Kasumi-1 (cell line): ENCODE results near the gene BNC1.

Experiments
- DNase-seq, 2 experiments: peaks; one replicate each; lab custom pipeline; 2025; lab: John Stamatoyannopoulos, UW

BNC1 gene, protein sequence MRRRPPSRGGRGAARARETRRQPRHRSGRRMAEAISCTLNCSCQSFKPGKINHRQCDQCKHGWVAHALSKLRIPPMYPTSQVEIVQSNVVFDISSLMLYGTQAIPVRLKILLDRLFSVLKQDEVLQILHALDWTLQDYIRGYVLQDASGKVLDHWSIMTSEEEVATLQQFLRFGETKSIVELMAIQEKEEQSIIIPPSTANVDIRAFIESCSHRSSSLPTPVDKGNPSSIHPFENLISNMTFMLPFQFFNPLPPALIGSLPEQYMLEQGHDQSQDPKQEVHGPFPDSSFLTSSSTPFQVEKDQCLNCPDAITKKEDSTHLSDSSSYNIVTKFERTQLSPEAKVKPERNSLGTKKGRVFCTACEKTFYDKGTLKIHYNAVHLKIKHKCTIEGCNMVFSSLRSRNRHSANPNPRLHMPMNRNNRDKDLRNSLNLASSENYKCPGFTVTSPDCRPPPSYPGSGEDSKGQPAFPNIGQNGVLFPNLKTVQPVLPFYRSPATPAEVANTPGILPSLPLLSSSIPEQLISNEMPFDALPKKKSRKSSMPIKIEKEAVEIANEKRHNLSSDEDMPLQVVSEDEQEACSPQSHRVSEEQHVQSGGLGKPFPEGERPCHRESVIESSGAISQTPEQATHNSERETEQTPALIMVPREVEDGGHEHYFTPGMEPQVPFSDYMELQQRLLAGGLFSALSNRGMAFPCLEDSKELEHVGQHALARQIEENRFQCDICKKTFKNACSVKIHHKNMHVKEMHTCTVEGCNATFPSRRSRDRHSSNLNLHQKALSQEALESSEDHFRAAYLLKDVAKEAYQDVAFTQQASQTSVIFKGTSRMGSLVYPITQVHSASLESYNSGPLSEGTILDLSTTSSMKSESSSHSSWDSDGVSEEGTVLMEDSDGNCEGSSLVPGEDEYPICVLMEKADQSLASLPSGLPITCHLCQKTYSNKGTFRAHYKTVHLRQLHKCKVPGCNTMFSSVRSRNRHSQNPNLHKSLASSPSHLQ

DNA sequence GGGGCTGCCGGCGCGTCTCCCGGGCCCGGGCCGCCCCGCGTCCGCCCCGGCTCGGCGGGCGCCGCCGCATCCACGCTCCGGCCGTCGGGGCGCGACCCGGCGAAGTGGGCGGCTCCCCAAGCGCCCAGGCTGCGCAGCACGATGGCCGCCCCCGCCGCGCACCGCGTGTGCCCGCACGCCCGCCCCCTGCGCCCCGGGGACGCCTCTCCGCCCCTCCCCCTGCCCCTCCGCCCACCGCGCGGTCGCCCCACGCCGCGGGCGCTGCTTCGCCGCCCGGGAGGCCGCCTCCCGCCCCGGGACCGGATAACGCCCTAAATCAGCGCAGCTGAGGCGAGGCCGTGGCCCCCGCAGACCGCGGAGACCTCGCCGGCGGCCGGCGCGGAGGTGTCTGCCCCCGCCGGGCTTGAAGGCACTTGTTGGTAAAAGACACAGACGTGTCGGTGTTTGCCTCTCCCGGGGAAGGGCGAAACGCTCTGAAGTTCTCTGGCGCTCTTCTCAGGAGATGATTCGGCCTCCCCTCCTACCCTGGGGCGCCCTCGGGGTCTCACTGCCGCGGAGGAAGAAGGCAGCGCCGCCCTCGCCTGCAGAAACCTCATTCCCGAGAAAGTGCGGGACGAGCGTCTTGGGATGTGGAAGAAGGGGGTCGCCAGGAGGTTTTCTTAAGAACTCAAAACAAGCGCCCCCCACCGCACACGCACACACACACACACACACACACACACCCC lies at the start of gene BNC1:
Gene BNC1 (minus strand): TSS at position 106 of the 725 bp plus-strand sequence. CDS start 36 bp downstream, at position 70.
- no peak for DNase-seq

DNA sequence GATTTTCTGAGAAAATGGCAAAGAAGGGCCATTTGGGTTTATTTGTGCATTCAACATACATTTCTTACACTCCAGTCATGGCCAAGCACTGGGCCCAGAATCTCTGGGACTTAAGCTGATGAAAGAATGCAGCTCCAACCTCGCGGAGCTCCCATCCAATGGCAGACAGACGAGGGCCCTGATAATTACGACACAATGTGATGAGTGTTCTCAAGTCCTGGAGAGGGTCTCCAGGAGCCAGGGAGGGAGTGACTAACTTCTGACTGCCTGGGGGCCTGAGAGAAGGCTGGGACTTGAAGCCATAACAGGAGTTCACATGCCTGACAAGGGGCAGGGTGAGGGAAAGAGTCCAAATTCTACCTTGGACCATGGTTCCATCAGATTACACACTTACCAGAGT lies 42.6 kb upstream of the BNC1 start:
- DNase-seq: no peak

GRCh38 chr15:83324799-83325198 lies 40.3 kb upstream of the BNC1 start:
- no peak for DNase-seq

DNA sequence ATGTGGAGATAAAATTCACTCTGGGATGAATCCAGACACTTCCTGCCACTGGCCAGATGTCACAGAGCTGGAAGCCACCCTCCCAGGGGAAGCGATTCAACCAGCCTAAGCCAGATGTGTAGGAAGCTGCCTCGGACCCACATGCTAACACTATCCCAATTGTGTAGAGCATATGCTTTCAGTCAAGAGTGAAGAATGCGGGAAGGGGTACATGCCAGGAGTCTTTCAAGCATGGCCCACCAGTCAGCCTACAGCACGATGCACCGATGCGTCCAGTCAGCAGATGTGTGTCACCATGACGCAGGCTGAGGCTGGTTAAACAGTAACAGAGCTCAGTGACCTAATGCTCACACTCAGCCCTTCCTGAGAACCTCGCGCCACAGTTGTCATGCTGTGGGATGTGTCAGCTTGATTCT lies 38.8 kb upstream of the BNC1 start:
- no peak for DNase-seq

DNA sequence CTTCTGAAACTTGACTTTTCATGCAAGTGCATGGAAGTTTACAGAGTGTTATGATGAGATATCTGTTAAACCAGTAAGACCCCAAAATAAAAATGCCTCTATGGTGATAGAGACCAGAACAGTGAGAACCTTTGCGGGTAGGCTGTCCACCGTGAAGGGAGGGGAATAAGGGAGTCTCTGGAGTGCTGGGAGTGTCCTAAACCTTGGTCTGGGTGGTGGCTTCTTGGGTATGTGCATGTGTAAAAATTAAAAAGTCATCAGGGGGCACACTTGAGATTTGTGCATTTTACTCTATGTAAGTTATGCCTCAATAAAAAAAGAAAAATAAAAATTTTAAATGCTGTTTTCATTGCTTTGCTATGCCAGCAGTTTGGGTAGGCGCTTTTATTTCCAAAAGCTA lies 38.2 kb upstream of the BNC1 start:
- DNase-seq: no peak

DNA sequence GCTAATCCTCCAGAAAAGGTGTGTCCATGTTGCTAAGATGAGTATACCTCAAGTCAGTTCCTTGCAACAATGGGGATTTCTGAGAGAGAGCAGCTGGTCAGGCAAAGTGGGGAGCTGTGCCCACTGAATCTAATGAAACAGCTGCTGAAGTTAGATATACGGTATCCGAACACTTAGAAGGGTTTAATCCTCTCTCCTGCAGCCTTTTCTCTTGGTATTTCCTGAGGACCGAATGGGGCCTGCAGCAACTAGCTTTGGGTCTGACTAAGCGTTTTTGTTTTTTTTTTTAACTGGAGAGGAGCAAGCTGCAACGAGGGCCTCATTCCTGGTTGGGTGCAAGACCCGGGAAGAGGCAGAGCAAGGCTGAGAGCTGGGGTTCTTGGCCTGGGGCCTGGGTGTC lies 37.6 kb upstream of the BNC1 start:
- no peak for DNase-seq

GRCh38 chr15:83320844-83321243 lies 36.4 kb upstream of the BNC1 start:
- DNase-seq: no peak

DNA sequence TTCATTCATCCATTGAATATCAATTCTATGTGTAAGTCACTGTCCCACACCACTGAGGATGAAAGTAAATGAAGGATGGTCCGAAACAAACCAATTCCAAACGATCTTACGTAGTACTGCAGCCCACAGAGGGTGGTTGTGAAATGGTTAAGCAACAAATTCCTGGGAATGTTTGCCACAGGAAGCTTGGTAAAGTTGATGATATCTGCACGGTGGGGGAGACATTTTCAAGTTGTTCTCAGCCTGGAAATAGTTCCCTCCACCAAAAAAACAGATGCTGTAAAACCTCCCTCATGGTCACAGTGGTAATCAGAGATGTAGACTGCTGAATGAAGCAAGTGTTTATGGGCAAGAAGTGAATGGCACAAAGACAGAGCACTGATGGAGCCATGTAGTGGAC lies 35.9 kb upstream of the BNC1 start:
- DNase-seq: no peak

- DNase-seq: no peak
Measured at GRCh38 chr15:83319771-83320170, 35.3 kb upstream of the BNC1 start.

GRCh38 chr15:83318861-83319415 lies 34.5 kb upstream of the BNC1 start:
- DNase-seq: no peak

DNA sequence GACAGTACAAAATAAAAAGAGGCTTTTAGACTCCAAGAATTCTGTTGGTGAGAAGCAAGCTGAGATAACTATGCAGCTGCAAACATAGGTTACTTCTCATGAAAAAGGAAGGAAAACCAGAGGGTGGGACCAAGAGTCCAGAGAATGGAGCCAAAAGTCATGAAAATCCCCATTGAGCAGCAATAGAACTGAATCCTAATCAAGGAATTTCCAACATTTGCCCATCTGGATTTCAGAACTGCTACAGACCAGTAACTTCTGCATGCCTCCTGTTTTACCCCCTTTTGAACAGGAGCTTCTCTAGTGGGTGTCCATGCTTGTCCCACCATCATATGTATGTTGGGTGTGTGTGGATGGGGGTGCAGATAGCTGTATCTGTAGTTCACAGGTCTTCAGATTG lies 33.6 kb upstream of the BNC1 start:
- DNase-seq: no peak

DNA sequence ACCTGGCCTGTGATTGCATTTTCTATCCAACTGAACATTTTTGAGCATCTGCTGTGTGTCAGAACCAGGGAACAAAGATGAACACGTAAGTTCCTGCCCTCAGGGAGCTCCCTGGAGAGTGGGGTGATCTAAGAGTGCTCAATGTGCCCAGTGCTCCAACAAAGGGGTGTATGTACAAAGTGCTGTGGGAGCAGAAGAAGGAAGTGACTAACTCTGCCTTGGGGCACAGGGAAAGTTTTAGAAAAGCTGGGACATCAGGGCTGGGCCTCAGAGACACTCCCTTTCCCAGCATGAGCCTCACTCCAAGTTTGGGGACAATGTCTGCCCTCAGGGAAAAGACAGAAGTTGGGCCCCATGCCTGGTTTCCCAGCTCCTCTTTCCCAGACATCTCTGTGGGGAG lies 27.6 kb upstream of the BNC1 start:
- DNase-seq: no peak

GRCh38 chr15:83310521-83311456 lies 26.3 kb upstream of the BNC1 start:
- no peak for DNase-seq

DNA sequence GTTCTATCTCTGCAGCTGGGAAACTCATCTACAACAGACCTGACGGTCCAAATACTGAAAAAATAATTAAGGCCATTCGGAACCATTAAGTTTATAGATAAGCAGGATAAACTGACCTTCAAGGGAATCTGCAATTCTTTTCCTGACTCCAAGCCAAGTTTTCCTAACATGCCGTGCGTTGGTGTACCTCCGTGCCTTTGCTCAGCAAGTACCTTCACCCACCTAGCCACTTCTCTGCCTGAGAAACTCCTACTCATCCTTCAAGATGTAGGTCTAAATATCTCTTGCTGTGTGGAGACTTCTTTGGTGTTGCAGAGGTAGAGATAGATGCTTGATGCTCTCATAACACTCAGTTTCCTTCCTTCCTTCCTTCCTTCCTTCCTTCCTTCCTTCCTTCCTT lies 24.2 kb upstream of the BNC1 start:
- DNase-seq: no peak

DNA sequence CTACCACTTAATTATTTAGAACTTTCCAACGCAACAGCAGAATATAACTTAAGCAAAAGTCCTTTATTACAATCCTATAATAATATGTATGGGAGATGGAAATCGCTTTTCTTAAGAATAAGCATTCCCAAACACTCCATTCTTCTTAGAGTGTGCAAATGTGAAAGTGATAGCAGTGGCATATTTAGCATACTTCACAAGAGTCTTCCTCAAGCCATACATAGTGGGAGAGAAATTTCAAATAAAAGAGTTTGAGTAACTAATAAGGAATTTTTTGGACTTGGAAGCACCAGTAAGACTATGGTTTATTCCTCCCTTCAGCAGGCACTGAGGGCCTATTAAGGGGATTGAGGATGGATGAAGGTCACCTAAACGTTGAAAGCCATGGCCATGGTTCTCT lies 22.1 kb upstream of the BNC1 start:
- DNase-seq: no peak

DNA sequence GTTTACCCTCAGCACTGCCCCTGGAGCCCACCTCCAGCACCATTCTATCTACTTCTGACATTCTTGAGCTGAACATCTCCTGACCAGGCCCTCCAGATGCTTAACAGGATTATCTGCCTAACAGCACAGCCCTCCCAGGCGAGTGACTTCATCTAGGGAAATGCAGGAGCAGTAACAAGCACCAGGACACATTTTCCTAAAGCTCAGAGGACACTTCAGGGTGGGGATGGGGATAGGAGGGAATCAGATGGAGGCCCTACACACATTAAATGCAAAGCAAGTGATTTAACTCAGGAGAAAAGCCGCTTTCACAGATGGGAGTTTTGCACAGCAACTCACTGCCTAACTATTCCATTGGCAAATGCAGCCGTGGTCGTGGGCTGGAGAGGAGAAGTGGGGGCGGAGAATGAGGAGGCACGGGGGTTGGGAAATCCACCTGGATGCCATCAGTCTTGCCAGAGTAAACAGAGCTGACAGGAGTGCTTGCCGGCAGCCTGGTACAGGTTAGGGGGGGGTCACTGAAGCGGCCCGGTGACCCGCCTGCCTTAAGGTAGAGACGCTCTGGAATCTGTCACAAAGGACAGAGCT lies 21.3 kb upstream of the BNC1 start:
- no peak for DNase-seq

GRCh38 chr15:83304861-83305703 lies 20.6 kb upstream of the BNC1 start:
- no peak for DNase-seq

DNA sequence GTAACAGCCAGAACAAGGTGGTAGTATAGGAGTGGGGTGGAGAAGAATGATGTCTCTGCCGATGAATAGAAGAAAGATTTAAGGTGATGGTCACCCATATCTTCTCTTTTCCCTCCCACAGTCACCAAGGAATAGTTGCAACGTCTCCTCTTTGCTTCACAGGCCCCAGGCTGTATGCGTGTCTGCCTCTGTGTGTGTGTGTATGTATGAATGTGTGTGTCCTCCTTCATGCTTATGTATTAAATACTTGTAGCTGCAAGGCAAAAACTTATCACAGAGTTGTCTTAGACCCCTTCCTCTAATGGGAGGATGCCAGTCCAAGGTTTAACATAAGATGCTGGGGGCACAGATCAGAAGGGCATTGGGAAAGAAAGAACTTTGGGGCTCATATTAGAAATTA lies 19.1 kb upstream of the BNC1 start:
- no peak for DNase-seq

- no peak for DNase-seq
Measured at GRCh38 chr15:83300826-83301225, 16.4 kb upstream of the BNC1 start.

DNA sequence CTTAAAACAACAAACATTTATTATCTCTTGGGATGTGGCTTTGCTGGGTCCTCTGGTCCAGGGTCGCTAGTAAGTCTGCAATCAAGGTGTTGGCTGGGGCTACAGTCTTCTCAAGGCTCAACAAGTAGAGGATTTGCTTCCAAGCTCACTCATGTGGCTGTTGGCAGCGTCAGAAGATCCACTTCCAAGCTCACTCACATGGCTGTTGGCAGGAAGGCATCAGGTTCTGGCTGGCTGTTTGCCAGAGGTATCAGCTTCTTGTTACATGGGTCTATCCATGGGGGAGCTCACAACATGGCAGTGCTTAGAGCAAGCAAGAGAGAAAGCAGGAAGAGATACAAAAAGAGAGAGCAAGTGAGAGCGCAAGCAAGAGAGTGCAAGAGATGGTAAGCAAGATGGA lies 15.0 kb upstream of the BNC1 start:
- no peak for DNase-seq
